Measurements from ENCODE around the gene NUP93.

The NUP93 gene

DNA sequence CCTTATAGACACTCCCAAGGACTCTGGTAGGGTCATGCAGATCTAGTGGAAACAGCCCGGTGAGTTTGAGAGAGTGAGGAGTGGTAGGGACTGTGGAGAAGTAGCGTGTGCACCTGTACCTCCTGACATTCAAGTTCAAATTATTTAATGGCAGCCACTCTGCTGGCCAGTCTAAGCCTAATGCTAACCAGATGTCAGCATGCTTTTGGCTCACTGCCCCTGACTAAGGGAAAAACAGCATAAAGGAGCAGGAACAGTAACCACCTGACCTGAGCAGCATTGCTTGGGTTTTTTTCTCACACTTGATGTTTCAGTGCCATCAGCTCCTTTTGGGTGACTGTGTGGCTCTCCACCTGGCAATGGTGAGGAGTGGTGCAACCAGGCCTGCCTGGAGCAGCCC is 111.3 kb downstream of the NUP93 start:
- Histone ChIP-seq H3K9me3 (ENCODE audit: insufficient read depth, low read length, severe bottlenecking) (no peaks in the 10 kb centered on the region), H4K20me1 (ENCODE audit: insufficient read depth, low read length) (no peaks in the 10 kb centered on the region), H3K79me2 (ENCODE audit: insufficient read depth, low read length) (no peaks in the 10 kb centered on the region), H3K27me3 (ENCODE audit: insufficient read depth, low read length, poor library complexity) (no peaks in the 10 kb centered on the region), H3K9ac (ENCODE audit: low read depth, low read length) (no peak overlapping the region), H3K4me3 (ENCODE audit: low read depth in 1 of 2, low read length in 2 of 2) (no peak overlapping the region), H2AFZ (ENCODE audit: low read depth, low read length) (no peak overlapping the region), H3K4me2 (ENCODE audit: insufficient read depth, low read length) (no peak overlapping the region), H3K36me3 (ENCODE audit: insufficient read depth, low read length) (peaks cover 89% of the 10 kb centered on the region), H3K27ac (ENCODE audit: low read length) (no peak overlapping the region), H3K4me1 (ENCODE audit: insufficient read depth, low read length) (no peaks in the 10 kb centered on the region)
- ATAC-seq (ENCODE audit: insufficient read depth, low read depth) = no peak
- TF ChIP-seq EZH2 (IDR thresholded peaks at IDR 0.05; ENCODE audit: borderline replicate concordance, low read depth, low read length, severe bottlenecking) (no peak), CTCF (IDR thresholded peaks at IDR 0.05; ENCODE audit: borderline replicate concordance, extremely low read depth, low read length, poor library complexity, severe bottlenecking) (no peak)
- no peak for DNase-seq

DNA sequence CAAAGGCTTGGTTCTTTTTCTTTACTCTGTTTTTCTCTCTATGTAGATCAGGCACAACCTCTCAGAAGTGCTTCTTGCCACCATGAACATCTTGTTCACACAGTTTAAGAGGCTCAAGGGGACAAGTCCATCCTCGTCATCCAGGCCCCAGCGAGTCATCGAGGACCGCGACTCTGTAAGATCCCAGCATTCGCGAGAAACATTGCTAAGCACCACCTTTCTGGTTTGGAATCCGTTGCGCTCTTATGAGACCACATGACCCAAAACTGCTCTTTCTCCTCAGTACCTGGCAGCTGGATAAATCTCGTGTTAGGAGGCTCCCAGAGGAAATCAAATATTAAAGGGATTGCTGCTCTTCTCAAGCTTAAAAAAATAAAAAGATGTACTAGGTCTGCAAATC is 111.7 kb downstream of the NUP93 start:
- TF ChIP-seq CTCF (IDR thresholded peaks at IDR 0.05; ENCODE audit: borderline replicate concordance, extremely low read depth, low read length, poor library complexity, severe bottlenecking) = no peak
- TF ChIP-seq EZH2 (IDR thresholded peaks at IDR 0.05; ENCODE audit: borderline replicate concordance, low read depth, low read length, severe bottlenecking) = no peak
- Histone ChIP-seq H3K79me2 (ENCODE audit: insufficient read depth, low read length) (no peaks in the 10 kb centered on the region), H3K4me1 (ENCODE audit: insufficient read depth, low read length) (no peaks in the 10 kb centered on the region), H3K36me3 (ENCODE audit: insufficient read depth, low read length) (peaks cover 86% of the 10 kb centered on the region), H2AFZ (ENCODE audit: low read depth, low read length) (no peak overlapping the region), H3K4me2 (ENCODE audit: insufficient read depth, low read length) (no peak overlapping the region), H4K20me1 (ENCODE audit: insufficient read depth, low read length) (no peaks in the 10 kb centered on the region), H3K9me3 (ENCODE audit: insufficient read depth, low read length, severe bottlenecking) (no peaks in the 10 kb centered on the region), H3K27ac (ENCODE audit: low read length) (no peak overlapping the region), H3K4me3 (ENCODE audit: low read depth in 1 of 2, low read length in 2 of 2) (no peak overlapping the region), H3K9ac (ENCODE audit: low read depth, low read length) (no peak overlapping the region), H3K27me3 (ENCODE audit: insufficient read depth, low read length, poor library complexity) (no peaks in the 10 kb centered on the region)
- DNase-seq (no peak), ATAC-seq (ENCODE audit: insufficient read depth, low read depth) (no peak)

- no peak overlapping the region for H3K4me3 ChIP-seq (ENCODE audit: low read depth in 1 of 2, low read length in 2 of 2)
- TF ChIP-seq EZH2 (IDR thresholded peaks at IDR 0.05; ENCODE audit: borderline replicate concordance, low read depth, low read length, severe bottlenecking) (no peak), CTCF (IDR thresholded peaks at IDR 0.05; ENCODE audit: borderline replicate concordance, extremely low read depth, low read length, poor library complexity, severe bottlenecking) (no peak)
- H3K9me3 ChIP-seq (ENCODE audit: insufficient read depth, low read length, severe bottlenecking) = no peaks in the 10 kb centered on the region
- H3K27ac ChIP-seq (ENCODE audit: low read length) = no peak overlapping the region
- H3K79me2 ChIP-seq (ENCODE audit: insufficient read depth, low read length) = no peaks in the 10 kb centered on the region
- ATAC-seq (ENCODE audit: insufficient read depth, low read depth) (no peak), DNase-seq (no peak)
- H2AFZ ChIP-seq (ENCODE audit: low read depth, low read length) = no peak overlapping the region
- H3K9ac ChIP-seq (ENCODE audit: low read depth, low read length) = no peak overlapping the region
- peaks cover 82% of the 10 kb centered on the region for H3K36me3 ChIP-seq (ENCODE audit: insufficient read depth, low read length)
- no peaks in the 10 kb centered on the region for H4K20me1 ChIP-seq (ENCODE audit: insufficient read depth, low read length)
- no peaks in the 10 kb centered on the region for H3K27me3 ChIP-seq (ENCODE audit: insufficient read depth, low read length, poor library complexity)
- no peak overlapping the region for H3K4me2 ChIP-seq (ENCODE audit: insufficient read depth, low read length)
- H3K4me1 ChIP-seq (ENCODE audit: insufficient read depth, low read length) = no peaks in the 10 kb centered on the region
Observed at GRCh38 chr16:56842133-56842532, 112.2 kb downstream of the NUP93 start.

DNA sequence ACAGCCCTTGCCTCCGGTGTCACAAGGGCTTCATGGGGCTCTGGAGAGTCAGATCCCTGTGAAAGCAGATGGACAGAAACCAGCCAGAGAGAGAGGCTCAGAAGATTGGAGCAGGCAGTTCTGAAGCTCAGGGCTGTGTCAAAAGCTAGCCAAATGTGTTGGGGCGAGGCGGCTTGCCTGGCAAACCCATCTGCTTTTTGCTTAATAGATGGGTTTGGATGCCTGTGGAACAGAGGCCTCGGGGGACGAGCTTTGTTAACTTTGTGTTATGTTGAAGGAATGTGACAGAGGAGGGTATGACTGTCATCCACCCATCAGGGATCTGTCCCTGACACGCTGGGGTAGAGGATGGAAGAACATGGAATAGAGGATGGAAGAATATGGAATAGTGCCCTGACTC is 114.1 kb downstream of the NUP93 start:
- Histone ChIP-seq H3K4me3 (ENCODE audit: low read depth in 1 of 2, low read length in 2 of 2) (no peak overlapping the region), H3K9me3 (ENCODE audit: insufficient read depth, low read length, severe bottlenecking) (no peaks in the 10 kb centered on the region), H2AFZ (ENCODE audit: low read depth, low read length) (no peak overlapping the region), H3K4me1 (ENCODE audit: insufficient read depth, low read length) (peaks cover 9% of the 10 kb centered on the region), H3K27me3 (ENCODE audit: insufficient read depth, low read length, poor library complexity) (no peaks in the 10 kb centered on the region), H3K36me3 (ENCODE audit: insufficient read depth, low read length) (peaks cover 63% of the 10 kb centered on the region), H3K9ac (ENCODE audit: low read depth, low read length) (no peak overlapping the region), H4K20me1 (ENCODE audit: insufficient read depth, low read length) (no peaks in the 10 kb centered on the region), H3K4me2 (ENCODE audit: insufficient read depth, low read length) (no peak overlapping the region), H3K27ac (ENCODE audit: low read length) (no peak overlapping the region), H3K79me2 (ENCODE audit: insufficient read depth, low read length) (no peaks in the 10 kb centered on the region)
- TF ChIP-seq CTCF (IDR thresholded peaks at IDR 0.05; ENCODE audit: borderline replicate concordance, extremely low read depth, low read length, poor library complexity, severe bottlenecking) = no peak
- no peak for TF ChIP-seq EZH2 (IDR thresholded peaks at IDR 0.05; ENCODE audit: borderline replicate concordance, low read depth, low read length, severe bottlenecking)
- DNase-seq (no peak), ATAC-seq (ENCODE audit: insufficient read depth, low read depth) (no peak)

Data from DND-41 (cell line).